ENCODE data around the gene PLA2G6.
"Not testable (repeated sequence)": the region's sequence is repeated elsewhere in the genome, so short reads cannot be mapped to it uniquely, and the experiment has no call there.

The PLA2G6 gene

GRCh38 chr22:38169116-38169515 lies 12.5 kb downstream of the PLA2G6 start:
- no peak for DNase-seq (ENCODE audit: low read depth in 4 of 4, low spot score in 1 of 4)

- no peak for DNase-seq (ENCODE audit: low read depth in 4 of 4, low spot score in 1 of 4)
These were observed 13.6 kb downstream of the PLA2G6 start for GRCh38 chr22:38167988-38168407.

- DNase-seq (ENCODE audit: low read depth in 4 of 4, low spot score in 1 of 4): no peak
These were observed 15.6 kb downstream of the PLA2G6 start for GRCh38 chr22:38165922-38166593.

GRCh38 chr22:38164551-38164918 lies 17.1 kb downstream of the PLA2G6 start:
- DNase-seq (ENCODE audit: low read depth in 4 of 4, low spot score in 1 of 4): no peak

- DNase-seq (ENCODE audit: low read depth in 4 of 4, low spot score in 1 of 4): no peak
These were observed 17.6 kb downstream of the PLA2G6 start for GRCh38 chr22:38163844-38164550.

- DNase-seq (ENCODE audit: low read depth in 4 of 4, low spot score in 1 of 4): no peak
These were observed 18.5 kb downstream of the PLA2G6 start for GRCh38 chr22:38162881-38163843.

GRCh38 chr22:38155703-38156102 lies 25.9 kb downstream of the PLA2G6 start:
- no peak for DNase-seq (ENCODE audit: low read depth in 4 of 4, low spot score in 1 of 4)

GRCh38 chr22:38154563-38154915 lies 27.1 kb downstream of the PLA2G6 start:
- DNase-seq (ENCODE audit: low read depth in 4 of 4, low spot score in 1 of 4): not testable (repeated sequence)

- no peak for DNase-seq (ENCODE audit: low read depth in 4 of 4, low spot score in 1 of 4)
These were observed 27.6 kb downstream of the PLA2G6 start for GRCh38 chr22:38153821-38154562.

GRCh38 chr22:38151126-38151500 lies 30.5 kb downstream of the PLA2G6 start:
- no peak for DNase-seq (ENCODE audit: low read depth in 4 of 4, low spot score in 1 of 4)

GRCh38 chr22:38148245-38148644 lies 33.4 kb downstream of the PLA2G6 start:
- no peak for DNase-seq (ENCODE audit: low read depth in 4 of 4, low spot score in 1 of 4)

GRCh38 chr22:38146166-38146565 lies 35.5 kb downstream of the PLA2G6 start:
- DNase-seq (ENCODE audit: low read depth in 4 of 4, low spot score in 1 of 4): not testable (repeated sequence)

GRCh38 chr22:38144025-38144405 lies 37.6 kb downstream of the PLA2G6 start:
- no peak for DNase-seq (ENCODE audit: low read depth in 4 of 4, low spot score in 1 of 4)

GRCh38 chr22:38142606-38143005 lies 39.0 kb downstream of the PLA2G6 start:
- no peak for DNase-seq (ENCODE audit: low read depth in 4 of 4, low spot score in 1 of 4)

- DNase-seq (ENCODE audit: low read depth in 4 of 4, low spot score in 1 of 4): no peak
These were observed 40.2 kb downstream of the PLA2G6 start for GRCh38 chr22:38141217-38141973.

GRCh38 chr22:38139901-38140300 lies 41.7 kb downstream of the PLA2G6 start:
- no peak for DNase-seq (ENCODE audit: low read depth in 4 of 4, low spot score in 1 of 4)

GRCh38 chr22:38138961-38139360 lies 42.7 kb downstream of the PLA2G6 start:
- no peak for DNase-seq (ENCODE audit: low read depth in 4 of 4, low spot score in 1 of 4)

- no peak for DNase-seq (ENCODE audit: low read depth in 4 of 4, low spot score in 1 of 4)
These were observed 43.5 kb downstream of the PLA2G6 start for GRCh38 chr22:38137876-38138687.

- DNase-seq (ENCODE audit: low read depth in 4 of 4, low spot score in 1 of 4): no peak
These were observed 45.0 kb downstream of the PLA2G6 start for GRCh38 chr22:38136607-38137006.
